GM18520 (cell line): ENCODE results near the gene HOXB3.

ENCODE experiments used
- ATAC-seq: cut with Tn5 transposase; IDR thresholded peaks from one replicate; pipeline ENCODE4 v1.9.1; 2021; ENCODE audit not compliant: unreplicated experiment

HOXB3 gene

DNA sequence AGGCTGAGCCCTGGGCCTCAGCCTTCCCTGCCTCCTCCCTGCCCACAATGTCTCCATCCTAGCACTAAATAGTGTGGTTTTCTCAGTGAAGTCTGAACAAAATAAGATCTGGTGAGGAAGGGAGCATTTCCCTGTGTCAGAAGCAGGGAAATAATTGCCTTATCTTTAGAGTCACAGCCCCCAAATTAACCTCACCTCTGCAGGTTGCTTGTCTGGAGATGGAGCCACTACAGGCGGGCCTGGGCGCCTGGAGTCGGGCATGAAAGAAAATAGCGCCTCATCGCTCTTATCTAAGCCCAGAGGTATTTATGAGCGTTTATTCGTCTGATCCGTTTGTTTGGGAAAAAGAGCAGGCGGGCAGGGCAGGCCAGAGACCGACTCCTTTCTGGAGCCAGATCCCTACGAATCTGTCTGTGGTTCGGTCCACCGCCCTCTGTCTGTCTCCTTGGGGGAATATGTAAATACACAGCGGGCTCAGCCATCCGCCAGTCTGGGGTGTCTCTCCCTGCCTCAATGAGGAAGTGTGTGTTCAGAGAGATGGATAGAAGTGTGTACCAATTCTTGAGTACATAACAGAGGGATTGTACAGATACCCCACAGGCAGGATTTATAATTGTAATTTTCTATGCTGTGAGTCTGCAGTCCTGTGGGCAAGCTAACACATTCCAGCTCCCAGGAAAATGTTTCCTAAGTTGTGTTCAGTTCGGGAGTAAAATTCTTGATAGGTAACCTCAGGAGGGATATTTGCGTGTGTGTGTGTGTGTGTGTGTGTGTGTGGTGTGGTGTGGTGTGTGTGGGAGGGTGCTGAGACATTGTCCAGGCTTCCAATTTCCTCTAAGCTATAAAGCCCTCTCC is 10.4 kb upstream of the HOXB3 start:
- ATAC-seq = no peak

DNA sequence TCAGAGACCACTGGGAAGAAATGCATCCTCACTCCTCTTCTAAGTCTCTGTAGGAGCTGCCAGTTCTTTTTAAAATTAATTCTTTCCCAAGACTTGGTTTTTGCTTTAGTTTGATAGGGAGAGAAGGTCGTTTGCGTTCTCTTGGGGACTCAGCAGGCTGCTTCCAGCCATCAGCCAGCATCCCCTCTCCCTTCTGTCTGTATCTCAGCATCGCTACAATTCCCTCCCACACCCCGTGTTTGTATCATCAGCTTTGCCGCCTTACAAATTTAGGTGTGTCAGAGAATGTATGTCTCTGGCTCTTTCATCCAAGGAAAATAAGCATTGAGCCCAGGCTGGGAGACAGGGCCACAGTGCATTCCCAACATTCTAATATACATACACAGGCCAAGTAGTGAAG is 9.3 kb upstream of the HOXB3 start:
- no peak for ATAC-seq

DNA sequence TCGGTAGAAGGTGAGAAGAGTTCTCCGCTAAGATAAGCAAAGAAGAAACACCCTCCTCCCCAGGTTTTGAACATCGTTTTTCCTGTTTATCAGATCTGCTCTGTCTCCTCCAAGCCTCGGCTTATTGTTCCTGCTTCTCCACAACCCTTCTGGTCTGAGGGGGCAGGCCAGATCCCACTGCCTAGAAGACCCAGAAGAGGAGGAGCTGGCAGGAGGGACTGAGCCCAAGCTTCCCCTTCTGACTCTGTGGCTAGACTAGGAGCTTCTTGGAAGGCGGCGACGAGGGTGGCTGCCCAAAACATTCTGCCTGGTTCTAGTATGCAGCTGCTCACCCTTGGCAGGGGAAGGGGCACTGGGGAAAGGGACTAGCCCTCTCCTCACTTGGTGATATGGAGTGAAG is 8.7 kb upstream of the HOXB3 start:
- ATAC-seq = no peak

DNA sequence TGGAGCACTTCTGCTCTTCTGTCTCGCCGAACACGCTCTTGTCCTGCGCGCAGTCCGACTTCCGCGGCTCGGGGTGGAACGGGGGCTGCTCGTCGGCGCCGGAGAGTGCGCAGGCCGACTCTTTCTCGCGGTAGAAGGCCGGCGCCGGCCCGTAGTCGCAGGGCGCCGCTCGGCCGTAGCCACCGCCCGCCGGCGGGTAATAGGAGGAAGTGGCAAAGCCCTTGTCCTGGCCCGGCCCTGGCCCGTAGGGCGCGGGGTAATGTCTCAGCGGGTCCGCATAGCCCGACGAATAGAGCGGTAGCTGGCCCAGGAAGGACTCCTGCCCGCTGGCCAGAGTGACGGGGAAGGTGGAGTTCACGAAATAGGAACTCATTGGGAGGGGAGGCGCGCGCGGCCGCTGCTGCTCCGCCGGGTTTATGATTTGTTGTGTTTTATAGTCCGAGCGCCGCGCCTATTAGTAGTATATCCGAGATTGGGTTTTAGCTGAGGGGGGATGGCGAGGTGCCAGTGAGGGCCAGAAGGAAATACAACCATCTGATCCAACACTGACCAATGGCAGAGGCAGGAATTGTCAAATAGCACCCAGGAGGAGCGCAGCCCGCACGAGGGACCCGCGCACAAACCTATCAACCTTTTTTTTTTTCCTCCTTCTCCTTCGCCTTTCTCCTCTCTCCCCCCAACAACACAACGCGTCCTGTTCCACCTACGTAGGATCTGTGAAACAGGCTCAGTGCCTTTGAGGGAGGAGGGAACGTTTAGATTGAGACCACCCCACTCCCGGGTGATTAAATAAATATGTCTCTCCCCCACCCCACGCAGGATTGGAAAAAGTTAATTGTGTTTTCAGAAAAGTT is 8.0 kb upstream of the HOXB3 start:
- no peak for ATAC-seq

DNA sequence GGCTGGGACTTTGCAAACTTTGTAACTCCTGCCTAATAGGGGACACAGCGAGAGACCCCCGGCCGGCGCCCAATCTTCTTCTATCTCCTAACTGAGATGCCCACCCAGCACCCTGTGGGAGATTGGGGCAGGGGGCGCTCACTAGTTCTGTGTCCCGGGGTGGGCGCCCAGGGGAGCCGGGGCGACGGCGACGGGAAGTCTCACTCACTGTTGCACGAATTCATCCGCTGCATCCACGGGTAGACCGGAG is 7.4 kb upstream of the HOXB3 start:
- ATAC-seq = no peak

DNA sequence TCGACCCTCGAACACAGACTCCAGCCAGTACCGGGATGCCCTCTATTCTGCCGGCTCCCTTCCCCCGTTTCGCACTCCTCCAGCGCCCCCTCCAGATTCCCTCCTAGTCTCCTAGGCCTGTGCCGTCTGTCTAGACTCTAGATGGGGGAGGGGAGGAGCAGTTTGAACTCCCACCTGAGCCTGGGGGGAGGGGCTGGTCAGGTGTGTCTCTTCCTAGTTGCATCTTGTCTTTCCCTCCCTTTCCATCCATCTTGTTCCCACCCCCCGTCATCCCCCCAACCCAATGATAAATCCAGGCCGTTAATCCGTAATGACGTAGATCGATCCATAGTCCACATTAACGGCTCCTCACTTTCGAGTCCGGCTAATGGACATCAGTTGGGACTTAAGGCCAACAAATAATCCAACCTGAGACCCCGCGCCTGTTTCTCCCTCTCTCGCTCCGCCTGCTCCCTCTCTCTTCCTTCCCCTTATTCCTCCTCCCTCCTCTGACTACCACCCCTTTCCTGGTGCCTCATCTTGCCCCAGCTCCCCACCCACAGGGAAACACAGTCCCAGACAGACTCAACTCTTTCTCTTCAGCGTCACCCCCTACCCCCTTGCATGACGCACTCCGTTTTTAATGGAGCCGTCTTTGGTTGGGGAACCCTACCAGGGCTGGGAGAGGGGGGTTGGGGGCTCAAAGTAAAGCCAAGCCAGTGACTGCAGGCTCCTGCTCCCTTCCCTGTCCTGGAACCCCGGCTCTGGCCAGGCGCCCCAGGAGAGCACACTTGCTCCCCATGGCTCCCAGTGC is 6.9 kb upstream of the HOXB3 start:
- no peak for ATAC-seq

DNA sequence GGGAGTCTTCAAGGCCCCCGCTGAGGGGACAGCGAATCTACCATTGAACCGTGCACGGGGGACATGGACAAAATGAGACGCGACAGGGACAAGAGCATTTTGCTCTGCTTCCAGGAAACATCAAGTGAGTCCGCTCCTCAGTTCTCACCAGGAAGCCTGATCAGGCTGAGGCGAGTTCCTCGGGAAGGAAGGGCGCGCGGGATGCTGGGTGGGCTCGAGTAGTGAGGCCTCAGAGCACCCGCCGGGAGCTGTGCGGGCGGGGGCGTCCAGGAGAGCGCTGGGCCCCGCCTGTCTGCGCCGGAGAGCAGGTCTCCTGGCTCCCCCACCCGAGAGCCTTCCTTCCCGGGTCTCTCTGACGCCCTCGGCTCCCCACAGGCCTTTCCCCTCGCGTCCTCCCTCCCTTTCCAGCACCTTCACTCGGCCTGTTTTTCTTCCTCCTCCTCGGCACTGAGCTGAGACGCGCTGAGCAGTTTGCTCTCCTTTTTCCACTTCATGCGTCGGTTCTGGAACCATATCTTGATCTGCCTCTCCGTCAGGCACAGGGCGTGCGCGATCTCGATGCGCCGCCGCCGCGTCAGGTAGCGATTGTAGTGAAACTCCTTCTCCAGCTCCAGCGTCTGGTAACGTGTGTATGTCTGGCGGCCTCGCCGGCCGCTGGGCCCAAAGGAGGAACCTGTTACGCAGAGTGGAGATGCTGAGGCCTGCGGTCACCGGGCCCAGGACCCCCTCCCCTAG is 6.1 kb upstream of the HOXB3 start:
- no peak for ATAC-seq

DNA sequence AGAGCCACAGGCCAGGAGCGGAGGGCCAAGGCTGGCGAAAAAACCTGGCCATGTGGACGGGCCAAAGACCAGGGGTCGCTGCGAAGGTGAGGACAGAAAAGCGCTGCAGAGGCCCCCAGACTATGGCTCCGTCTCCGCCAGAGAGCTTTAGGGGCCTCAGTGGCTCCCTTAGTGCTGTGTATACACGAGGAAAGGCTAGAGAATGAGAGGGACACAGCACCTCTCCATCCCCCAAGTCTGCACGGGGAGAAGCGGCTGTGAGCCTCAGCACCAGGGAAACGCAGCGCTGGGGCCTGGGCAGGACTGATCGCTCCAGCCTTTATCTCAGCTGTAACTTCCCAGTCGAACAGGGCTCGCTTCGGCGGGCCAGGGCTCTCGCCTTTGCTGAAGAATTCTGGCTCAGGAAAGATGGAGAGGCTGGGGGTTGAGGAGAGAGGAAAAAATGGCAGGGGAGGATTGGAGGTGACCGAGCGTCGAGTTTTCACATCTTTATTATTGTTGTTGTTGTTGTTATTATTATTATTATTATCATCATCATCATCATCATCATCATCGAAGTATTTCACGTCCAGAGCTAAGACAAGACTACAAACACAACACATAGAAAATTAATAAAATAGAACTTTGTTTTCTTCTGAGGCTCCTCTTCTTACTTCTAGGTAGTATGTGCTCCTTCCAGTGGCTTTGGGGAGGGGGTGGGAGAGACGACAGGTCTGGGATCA is 5.4 kb upstream of the HOXB3 start:
- ATAC-seq = no peak

DNA sequence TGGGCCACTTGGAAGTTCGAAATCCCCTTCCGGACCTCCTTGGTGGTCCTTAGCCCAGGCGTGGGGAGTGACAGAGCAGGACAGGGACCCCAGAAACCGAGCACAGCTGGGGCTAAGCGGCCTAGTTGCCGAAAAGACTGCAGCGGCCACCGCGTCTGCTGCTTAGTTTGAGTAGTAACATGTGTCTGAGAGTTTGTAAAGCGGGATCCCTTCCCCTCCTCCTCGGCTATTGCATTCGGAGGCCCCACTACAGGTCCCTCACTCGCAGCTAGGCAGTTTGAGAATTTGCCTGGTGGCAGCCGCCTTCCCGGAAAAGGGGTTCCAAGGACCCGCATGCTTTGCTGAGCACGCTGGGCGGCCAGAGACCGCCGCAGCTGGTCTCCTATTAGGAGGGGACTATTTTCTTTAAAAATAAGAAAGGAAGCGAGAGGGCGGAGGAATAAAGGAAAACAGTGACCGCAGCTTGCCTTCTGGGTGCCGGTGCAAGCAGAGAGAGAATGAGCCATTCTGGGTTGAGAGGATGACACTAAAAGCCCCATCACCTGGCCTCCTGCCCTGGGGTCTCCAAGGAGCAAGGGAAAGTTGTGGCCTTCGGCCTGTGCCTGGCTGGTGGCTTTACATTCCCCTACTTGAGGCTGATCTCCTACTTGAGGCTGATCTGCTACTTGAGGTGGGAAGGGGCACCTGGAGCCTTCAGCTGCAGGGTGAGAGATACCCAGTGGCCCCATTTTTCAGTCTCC is 4.7 kb upstream of the HOXB3 start:
- ATAC-seq = no peak

DNA sequence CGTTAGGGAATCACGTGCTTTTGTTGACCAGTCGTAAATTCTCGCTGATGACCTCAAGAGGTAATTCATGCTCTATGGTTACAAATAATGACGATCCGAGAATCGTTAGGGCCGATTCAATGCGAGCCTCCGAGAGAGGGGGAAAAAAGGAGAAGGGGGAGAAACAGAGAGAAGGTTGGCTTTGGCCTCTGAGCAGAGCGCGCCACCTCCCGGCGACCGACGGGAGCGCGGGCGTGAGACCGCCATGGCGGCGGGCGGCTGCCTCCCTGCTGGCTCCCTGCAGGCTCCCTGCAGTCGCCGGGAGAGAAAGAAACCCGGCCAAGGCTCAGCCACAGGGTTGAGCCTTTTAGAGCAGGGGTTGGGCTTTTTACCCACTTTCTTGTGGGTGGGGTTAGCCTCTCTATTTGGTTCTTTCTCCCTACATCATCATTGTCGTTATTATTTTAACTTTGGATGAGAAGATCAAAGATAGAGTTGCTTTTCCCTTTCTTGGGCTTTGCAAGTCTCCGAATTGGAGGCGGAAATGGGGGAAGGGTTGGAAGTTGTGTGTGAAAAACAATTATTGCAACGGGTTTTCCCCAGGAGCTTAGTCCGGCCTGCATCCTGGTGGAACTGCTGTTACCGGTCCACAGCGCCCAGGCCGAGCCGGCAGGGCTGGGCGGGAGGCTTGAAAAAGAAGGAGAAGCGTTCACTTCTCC is 3.9 kb upstream of the HOXB3 start:
- no peak for ATAC-seq

DNA sequence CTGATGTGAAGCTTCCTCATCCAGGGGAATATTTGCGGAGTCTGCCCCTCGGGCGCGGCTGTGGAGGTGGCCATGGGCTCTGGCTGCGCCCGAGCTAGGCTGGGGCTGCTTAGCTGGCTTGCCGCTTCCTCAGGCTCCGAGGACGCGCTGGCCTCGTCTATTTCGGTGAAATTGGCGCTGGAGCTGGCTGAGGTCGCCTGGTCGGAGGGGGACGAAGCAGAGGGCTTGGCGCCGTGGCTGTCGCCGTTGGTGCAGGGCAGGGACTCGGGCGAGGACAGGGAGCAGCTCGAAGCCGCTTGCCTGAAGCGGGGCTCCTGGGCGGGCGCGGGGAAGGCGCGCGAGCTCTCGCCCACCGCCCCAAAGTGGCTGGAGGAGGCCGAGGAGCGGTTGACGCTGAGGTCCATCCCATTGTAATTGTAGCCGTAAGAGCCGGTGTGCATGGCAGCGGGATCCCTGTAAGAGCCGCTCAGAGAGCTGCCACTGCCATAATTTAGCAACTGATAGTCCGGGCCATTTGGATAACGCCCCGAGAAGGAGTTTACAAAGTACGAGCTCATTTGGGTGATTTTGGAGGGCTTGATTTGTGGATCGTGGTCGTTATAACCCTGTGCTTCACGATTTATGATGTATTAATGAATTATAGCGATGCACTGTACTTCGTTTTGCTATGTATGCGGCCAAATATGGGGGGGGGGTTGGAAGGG is 3.2 kb upstream of the HOXB3 start, which contains the start of gene HOXB5:
HOXB5 (minus strand) TSS at position 654 of the 704 bp plus-strand sequence; CDS start at position 557, 97 bp downstream.
- no peak for ATAC-seq

DNA sequence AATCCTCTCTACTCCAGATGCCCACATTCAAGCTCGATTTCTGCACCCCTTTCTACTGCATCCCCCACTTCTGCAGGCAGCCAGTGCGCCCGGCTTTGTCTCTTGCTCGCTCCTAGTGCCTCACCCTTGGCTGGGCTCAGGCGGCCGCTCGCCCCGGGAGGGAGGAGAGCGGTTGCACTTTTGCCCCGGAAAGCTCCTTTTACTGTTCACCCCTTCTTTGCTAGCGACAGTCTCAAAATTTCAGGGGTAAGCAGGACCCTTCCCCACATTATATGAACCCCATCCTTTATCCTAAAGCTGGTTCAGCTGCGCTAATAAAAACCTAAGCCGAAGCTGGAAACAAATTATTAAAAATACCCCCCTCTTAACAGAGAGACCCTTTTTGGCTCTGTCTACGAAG is 2.5 kb upstream of the HOXB3 start:
- no peak for ATAC-seq

DNA sequence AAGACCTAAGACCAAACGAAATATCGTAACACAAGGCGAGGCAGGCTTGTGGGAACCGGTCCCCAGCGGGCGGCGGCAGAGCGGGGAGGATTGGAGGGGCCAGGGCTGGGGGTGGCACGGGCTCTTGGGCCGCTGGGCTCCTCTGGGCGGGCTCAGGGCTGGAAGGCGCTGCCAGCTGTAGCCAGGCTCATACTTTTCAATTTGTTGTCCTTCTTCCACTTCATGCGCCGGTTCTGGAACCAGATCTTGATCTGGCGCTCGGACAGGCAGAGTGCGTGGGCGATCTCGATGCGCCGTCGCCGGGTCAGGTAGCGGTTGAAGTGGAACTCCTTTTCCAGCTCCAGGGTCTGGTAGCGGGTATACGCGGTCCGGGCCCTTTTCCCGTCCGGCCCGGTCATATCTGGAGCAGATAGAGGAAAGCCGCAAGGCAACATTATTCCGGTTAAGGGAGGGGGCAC is 2.0 kb upstream of the HOXB3 start:
- ATAC-seq = no peak

DNA sequence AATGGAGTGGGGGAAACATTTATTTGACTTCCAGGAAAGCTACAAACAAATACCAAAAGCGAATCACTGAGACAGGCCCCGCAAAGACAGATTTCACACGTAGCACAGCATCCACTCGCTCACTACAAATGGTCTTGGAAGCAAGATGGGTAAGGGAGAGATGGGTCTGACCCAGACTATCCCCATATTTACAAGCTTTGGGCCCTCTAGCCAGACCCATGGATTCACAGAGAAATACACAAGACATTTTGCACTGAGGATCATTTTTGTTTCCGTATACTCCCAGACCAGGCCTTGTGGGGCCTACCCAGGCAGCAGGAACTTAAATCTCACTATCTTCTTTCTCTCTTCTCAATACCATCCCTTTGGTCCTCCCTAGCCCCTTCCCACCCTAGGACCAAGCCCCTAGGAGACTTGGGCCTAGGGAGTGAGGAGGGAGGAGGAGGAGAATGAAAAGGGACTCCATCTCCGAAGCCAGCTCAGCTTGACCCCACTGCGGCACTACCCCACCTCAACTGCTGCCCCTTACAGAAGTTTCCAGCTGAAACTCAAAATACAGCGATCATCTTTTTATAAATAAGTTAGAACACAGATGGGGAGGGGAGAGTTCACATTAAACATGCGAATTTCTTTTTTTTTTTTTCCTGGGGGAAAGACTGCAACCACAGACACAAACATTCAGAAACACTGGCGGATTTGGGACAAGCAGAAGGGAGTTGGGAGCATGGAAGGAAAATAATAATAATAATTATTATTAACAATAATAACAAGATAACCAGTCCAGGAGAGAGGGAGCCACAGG is 1.4 kb upstream of the HOXB3 start:
- no peak for ATAC-seq

DNA sequence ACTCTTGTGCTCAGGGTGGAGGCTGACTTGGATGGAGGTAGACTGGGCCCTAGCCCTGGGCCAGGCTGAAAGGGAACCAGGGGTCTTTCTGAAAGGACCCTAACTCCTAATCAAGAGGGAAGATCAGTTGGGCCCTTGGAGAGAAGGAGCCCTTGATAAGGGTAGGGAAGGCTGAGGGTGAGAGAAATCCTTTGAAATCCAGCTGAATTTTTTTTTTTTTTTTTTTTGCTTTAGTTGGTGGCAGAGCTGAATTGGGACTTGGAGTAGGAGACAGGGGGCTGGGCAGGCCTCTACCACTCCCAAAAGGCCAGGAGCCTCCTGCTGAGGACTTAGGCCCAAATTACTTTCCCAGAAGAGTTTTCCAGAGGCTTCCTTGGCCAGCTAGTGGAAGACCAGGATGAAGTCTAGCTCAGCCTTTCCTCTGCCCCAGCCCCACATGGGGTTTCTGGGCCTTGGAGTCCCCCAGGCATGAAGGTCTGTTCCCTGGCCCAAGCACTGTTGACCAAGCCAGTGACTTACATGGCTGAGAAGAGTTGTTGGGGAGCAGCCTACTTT is 643 bp upstream of the HOXB3 start:
- no peak for ATAC-seq

DNA sequence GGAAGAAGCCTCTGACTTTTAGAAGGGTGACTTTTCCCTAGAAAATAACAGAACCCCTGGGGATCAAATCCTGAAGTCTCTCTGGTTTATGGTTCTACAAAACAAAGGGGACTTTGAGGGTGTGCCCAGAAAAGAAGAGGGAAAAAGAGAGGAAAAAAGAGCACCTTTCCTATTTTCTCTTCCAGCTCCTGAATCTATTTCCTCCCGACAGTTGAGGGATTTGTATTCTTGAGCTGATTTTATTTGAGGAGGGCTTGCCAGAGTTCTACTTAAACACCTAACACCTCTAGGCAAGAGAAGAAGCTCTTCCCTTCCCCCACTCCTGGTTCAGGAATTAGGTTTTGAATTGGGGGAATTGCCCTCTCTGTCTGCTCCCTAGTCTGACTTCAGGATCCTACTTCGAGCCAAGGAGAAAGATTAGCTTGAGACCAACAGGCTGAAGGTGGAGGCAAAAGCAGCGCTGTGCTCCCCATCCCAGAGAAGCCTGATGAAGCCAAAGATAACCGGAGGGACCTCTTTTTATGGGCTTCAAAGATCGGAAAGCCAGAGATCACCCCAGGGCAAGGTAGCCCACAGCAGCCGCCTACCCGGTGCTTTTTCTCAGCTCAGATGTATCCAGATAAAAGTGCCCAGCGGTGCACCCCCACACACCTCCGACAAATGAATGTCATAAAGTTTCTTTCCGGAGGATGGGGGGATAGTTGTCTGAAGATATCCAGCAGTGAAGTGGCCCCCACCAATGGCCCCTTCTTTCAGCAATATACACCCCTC is 796 bp downstream of the HOXB3 start:
- no peak for ATAC-seq
